HG02938 (cell line): ENCODE results near the gene TP53TG5.
"Not testable (repeated sequence)": the region's sequence is repeated elsewhere in the genome, so short reads cannot be mapped to it uniquely, and the experiment has no call there.

ENCODE experiments used
- ATAC-seq: cut with Tn5 transposase; IDR thresholded peaks from one replicate; pipeline ENCODE4 v1.9.1; 2021; ENCODE audit warnings: mild to moderate bottlenecking, moderate library complexity; ENCODE audit not compliant: unreplicated experiment

TP53TG5 gene

GRCh38 chr20:45366631-45367030, 11.5 kb downstream of the TP53TG5 start:
- ATAC-seq = no peak

- ATAC-seq = no peak
These were observed 11.9 kb downstream of the TP53TG5 start for GRCh38 chr20:45366192-45366591.

- ATAC-seq = no peak
These were observed 12.6 kb downstream of the TP53TG5 start for GRCh38 chr20:45365444-45365970.

- no peak for ATAC-seq
These were observed 14.3 kb downstream of the TP53TG5 start for GRCh38 chr20:45363611-45364492.

- peak; percentile 80 for ATAC-seq
These were observed 15.1 kb downstream of the TP53TG5 start, which contains the start of gene SYS1 for GRCh38 chr20:45362804-45363610. Gene SYS1 (plus strand): TSS chr20:45363156. CDS start chr20:45363532, 376 bp downstream.

- ATAC-seq = no peak
These were observed 16.3 kb downstream of the TP53TG5 start for GRCh38 chr20:45361793-45362192.

GRCh38 chr20:45359406-45360148, 18.5 kb downstream of the TP53TG5 start:
- no peak for ATAC-seq

GRCh38 chr20:45359069-45359405, 19.1 kb downstream of the TP53TG5 start:
- no peak for ATAC-seq

GRCh38 chr20:45358282-45359068, 19.6 kb downstream of the TP53TG5 start:
- no peak for ATAC-seq

GRCh38 chr20:45355209-45356084, 22.7 kb downstream of the TP53TG5 start:
- no peak for ATAC-seq

GRCh38 chr20:45354423-45355208, 23.5 kb downstream of the TP53TG5 start:
- no peak for ATAC-seq

- no peak for ATAC-seq
These were observed 24.4 kb downstream of the TP53TG5 start for GRCh38 chr20:45353746-45354145.

GRCh38 chr20:45352729-45353128, 25.4 kb downstream of the TP53TG5 start:
- ATAC-seq = no peak

GRCh38 chr20:45350795-45351194, 27.3 kb downstream of the TP53TG5 start:
- not testable (repeated sequence) for ATAC-seq

GRCh38 chr20:45350217-45350616, 27.9 kb downstream of the TP53TG5 start:
- no peak for ATAC-seq

- no peak for ATAC-seq
These were observed 30.0 kb downstream of the TP53TG5 start, which contains the start of gene SDC4 for GRCh38 chr20:45347936-45348778. Gene SDC4 (minus strand): TSS chr20:45348424. CDS start chr20:45348384, 40 bp downstream.

- ATAC-seq = no peak
These were observed 30.7 kb downstream of the TP53TG5 start for GRCh38 chr20:45347297-45347935.
